Ectodermal cell (in vitro differentiated cells): ENCODE results near the gene LCOR.

Source experiments
- H3K27ac ChIP-seq: 2 replicates; pipeline ENCODE4 v1.7.0; 2013; ENCODE audit warnings: mild to moderate bottlenecking, low read depth, low read length; ENCODE audit not compliant: insufficient read depth, poor library complexity, severe bottlenecking
- H3K27me3 ChIP-seq: 2 replicates; pipeline ENCODE4 v1.7.0; 2013; ENCODE audit warnings: mild to moderate bottlenecking, low read length; ENCODE audit not compliant: insufficient read depth, control insufficient read depth, poor library complexity, severe bottlenecking
- H3K36me3 ChIP-seq: one replicate; pipeline ENCODE4 v1.7.0; 2013; ENCODE audit warnings: low read length; ENCODE audit not compliant: control insufficient read depth, insufficient read depth
- H3K4me1 ChIP-seq: one replicate; pipeline ENCODE4 v1.7.0; 2013; ENCODE audit warnings: low read length; ENCODE audit not compliant: control insufficient read depth, insufficient read depth
- H3K4me3 ChIP-seq: 2 replicates; pipeline ENCODE4 v1.7.0; 2013; ENCODE audit warnings: low read depth, low read length, control low read depth; ENCODE audit not compliant: insufficient read depth
- H3K9me3 ChIP-seq: 2 replicates; pipeline ENCODE4 v1.7.0; 2013; ENCODE audit warnings: mild to moderate bottlenecking, low read length, moderate library complexity; ENCODE audit not compliant: control insufficient read depth
- WGBS, 2 experiments: methylation state at CpG; one replicate each; pipeline ENCODE4 v1.1.7; 2013; ENCODE audit warnings: missing lambda C conversion rate in 2 of 2; 5-methylcytosine and 5-hydroxymethylcytosine counted together

Gene LCOR

GRCh38 chr10:97019213-97019844 lies 187.2 kb downstream of the LCOR start:
- Histone ChIP-seq H3K4me1 (peaks cover 19% of the 10 kb centered on the region), H3K4me3 (no peak overlapping the region), H3K27ac (no peak overlapping the region), H3K27me3 (no peaks in the 10 kb centered on the region), H3K36me3 (no peaks in the 10 kb centered on the region), H3K9me3 (no peaks in the 10 kb centered on the region)
- 92 to 94% methylated on average over 12 of the region's 12 CpGs for WGBS, 2 experiments

GRCh38 chr10:97020452-97021400 lies 188.6 kb downstream of the LCOR start:
- 32 to 36% methylated on average over 25 of the region's 25 CpGs for WGBS, 2 experiments
- H3K9me3 ChIP-seq: no peaks in the 10 kb centered on the region
- peaks cover 19% of the 10 kb centered on the region for H3K4me1 ChIP-seq
- peak overlapping the region; percentile 85 for H3K27ac ChIP-seq
- no peaks in the 10 kb centered on the region for H3K27me3 ChIP-seq
- H3K4me3 ChIP-seq: no peak overlapping the region
- no peaks in the 10 kb centered on the region for H3K36me3 ChIP-seq

DNA sequence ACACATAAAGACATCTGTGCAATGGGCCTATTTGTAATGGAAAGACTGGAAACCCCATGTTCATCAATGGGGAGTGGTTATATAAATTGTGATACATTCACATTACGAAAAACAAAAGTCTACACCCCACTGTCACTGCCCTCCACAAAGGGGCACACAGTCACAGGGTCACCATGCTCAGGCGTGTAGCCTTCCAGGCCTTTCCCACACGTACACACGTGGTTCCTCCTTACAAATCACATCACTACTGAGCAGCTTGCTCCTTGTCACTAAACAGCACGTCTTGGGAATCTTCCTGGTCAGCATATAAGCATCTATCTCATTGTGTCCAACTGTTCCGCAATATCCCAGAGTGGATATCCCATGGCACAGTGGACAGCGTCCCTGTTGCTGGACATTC lies 190.5 kb downstream of the LCOR start:
- H3K9me3 ChIP-seq: no peaks in the 10 kb centered on the region
- H3K27me3 ChIP-seq: no peaks in the 10 kb centered on the region
- peaks cover 16% of the 10 kb centered on the region for H3K4me1 ChIP-seq
- 93 to 95% methylated on average over 7 of the region's 7 CpGs for WGBS, 2 experiments
- no peaks in the 10 kb centered on the region for H3K36me3 ChIP-seq
- H3K4me3 ChIP-seq: no peak overlapping the region
- no peak overlapping the region for H3K27ac ChIP-seq

DNA sequence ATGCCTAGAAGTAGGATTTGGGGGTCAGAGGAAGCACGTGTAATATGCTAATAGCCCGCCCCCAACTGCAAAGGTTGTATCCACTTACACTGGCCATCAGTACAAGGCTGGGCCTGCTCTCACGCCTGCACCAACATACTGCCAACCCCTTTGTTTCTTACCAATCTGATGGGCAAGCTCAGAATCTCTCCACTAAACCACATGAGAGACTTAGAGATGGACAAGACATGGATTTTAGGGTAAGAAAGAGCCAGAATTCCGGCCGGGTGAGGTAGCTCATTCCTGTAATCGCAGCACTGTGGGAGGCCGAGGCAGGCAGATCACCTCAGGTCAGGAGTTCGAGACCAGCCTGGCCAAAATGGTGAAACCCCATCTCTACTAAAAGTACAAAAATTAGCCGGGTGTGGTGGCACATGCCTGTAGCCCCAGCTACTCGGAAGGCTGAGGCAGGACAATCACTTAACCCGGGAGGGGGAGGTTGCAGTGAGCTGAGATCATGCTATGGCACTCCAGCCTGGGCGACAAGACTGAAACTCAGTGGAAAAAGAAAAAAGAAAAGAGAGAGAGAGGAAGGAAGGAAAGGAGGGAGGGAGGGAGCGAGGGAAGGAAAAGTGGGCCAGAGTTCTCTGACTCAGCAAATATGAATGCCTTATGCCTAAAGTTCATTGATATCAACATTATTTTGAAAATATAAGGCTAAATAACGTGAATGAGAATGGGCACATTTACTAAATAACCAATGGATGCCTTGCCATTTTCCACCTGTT lies 191.5 kb downstream of the LCOR start:
- Histone ChIP-seq H3K27ac (no peak overlapping the region), H3K4me3 (no peak overlapping the region), H3K9me3 (no peaks in the 10 kb centered on the region), H3K4me1 (peaks cover 16% of the 10 kb centered on the region), H3K27me3 (no peaks in the 10 kb centered on the region), H3K36me3 (no peaks in the 10 kb centered on the region)
- 91% methylated on average over 14 of the region's 14 CpGs for WGBS, 2 experiments

- Histone ChIP-seq H3K27me3 (no peaks in the 10 kb centered on the region), H3K27ac (no peak overlapping the region), H3K9me3 (no peaks in the 10 kb centered on the region), H3K4me1 (peaks cover 16% of the 10 kb centered on the region), H3K4me3 (no peak overlapping the region), H3K36me3 (no peaks in the 10 kb centered on the region)
- WGBS, 2 experiments: 91 to 92% methylated on average over 11 to 12 of the region's 13 CpGs
Observed at GRCh38 chr10:97024168-97025073, 192.3 kb downstream of the LCOR start.

DNA sequence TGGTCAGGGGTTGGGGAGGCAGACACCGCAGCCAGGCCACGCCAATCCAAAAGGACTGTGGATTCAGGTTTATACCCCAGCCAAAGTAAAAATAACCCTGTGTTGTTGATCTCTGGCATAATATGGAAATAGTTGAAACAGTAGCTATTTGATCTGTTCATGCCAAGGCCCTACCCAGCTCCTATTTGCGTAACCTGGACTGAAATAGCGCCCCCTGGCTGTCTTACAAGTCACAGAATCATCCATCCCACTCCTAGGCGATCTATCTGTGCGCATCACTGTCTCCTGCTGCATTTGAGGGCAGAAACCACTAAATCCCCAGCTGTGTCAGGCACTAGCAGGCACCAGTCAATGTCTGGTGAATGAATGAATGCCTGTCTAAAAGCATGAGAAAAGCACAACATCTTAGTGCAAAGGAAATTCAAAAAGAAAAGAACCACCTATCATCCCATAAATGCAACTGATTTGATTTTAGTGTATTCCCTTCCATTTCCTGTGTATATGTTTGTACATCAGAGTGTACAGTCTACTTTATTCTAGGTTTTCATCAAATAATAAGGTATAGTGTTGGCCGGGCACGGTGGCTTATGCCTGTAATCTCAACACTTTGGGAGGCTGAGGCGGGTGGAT lies 193.6 kb downstream of the LCOR start:
- Histone ChIP-seq H3K27ac (no peak overlapping the region), H3K36me3 (no peaks in the 10 kb centered on the region), H3K4me3 (no peak overlapping the region), H3K9me3 (no peaks in the 10 kb centered on the region), H3K4me1 (peaks cover 5% of the 10 kb centered on the region), H3K27me3 (no peaks in the 10 kb centered on the region)
- whole genome bisulfite sequencing, 2 experiments: 61 to 64% methylated on average over 7 to 9 of the region's 9 CpGs

- no peaks in the 10 kb centered on the region for H3K9me3 ChIP-seq
- 92 to 95% methylated on average over 2 of the region's 2 CpGs for WGBS, 2 experiments
- no peak overlapping the region for H3K27ac ChIP-seq
Observed at GRCh38 chr10:97028126-97028831, 196.2 kb downstream of the LCOR start.

DNA sequence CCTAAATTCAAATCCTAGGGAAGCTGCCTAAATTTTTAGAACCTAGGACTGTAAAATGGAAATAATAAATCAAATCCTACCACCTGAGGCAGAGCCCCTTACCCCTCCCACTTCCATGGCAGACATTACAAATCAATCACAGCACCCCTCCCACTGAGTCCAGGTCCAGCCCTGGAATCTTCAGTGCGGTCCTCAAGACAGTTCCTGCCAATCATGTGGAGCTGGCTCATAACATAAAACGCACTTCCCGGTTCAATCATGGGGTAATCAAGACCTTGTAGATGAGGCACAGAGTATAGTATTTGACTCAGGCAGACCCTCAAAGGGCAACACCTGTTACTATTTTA lies 196.7 kb downstream of the LCOR start:
- 83 to 91% methylated on average over 3 of the region's 3 CpGs for WGBS, 2 experiments
- no peak overlapping the region for H3K27ac ChIP-seq

More at GRCh38 chr10:97028126-97028831, 196.2 kb downstream of the LCOR start:
- H3K36me3 ChIP-seq: no peaks in the 10 kb centered on the region
- no peak overlapping the region for H3K4me3 ChIP-seq
- H3K27me3 ChIP-seq: no peaks in the 10 kb centered on the region
- peaks cover 8% of the 10 kb centered on the region for H3K4me1 ChIP-seq

DNA sequence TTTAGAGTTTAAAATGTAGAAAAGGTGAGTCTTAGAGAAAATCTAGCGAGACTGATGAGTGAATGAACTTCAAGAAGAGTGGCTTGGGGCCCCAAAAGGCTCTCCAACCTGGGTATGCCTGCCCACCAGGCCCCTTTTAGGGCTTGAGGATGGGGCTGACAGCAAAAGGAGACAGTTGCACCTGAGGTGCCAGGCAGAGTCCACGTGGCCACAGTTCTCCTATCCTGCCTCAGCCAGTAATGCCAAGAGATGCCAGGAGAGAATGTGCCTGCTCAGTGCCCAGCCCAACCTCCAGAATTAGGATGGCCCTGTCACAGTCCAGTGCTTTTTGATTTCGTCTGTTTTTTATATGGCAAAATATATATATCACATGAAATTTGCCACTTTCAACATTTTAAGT lies 197.2 kb downstream of the LCOR start:
- no peak overlapping the region for H3K27ac ChIP-seq
- WGBS, 2 experiments: 90 to 92% methylated on average over 2 to 3 of the region's 3 CpGs
- H3K4me3 ChIP-seq: no peak overlapping the region
- no peaks in the 10 kb centered on the region for H3K9me3 ChIP-seq
- no peaks in the 10 kb centered on the region for H3K36me3 ChIP-seq
- H3K27me3 ChIP-seq: no peaks in the 10 kb centered on the region
- peaks cover 8% of the 10 kb centered on the region for H3K4me1 ChIP-seq

More for the DNA sequence above, 196.7 kb downstream of the LCOR start:
- Histone ChIP-seq H3K27me3 (no peaks in the 10 kb centered on the region), H3K36me3 (no peaks in the 10 kb centered on the region), H3K4me1 (peaks cover 8% of the 10 kb centered on the region), H3K4me3 (no peak overlapping the region), H3K9me3 (no peaks in the 10 kb centered on the region)
